ENCODE data around the gene IL26.

Gene IL26

GRCh38 chr12:68154779-68155178, 70.8 kb downstream of the IL26 start:
- DNase-seq (ENCODE audit: low spot score), result no peak
